Measurements from ENCODE around the gene ADCYAP1R1.

DNA sequence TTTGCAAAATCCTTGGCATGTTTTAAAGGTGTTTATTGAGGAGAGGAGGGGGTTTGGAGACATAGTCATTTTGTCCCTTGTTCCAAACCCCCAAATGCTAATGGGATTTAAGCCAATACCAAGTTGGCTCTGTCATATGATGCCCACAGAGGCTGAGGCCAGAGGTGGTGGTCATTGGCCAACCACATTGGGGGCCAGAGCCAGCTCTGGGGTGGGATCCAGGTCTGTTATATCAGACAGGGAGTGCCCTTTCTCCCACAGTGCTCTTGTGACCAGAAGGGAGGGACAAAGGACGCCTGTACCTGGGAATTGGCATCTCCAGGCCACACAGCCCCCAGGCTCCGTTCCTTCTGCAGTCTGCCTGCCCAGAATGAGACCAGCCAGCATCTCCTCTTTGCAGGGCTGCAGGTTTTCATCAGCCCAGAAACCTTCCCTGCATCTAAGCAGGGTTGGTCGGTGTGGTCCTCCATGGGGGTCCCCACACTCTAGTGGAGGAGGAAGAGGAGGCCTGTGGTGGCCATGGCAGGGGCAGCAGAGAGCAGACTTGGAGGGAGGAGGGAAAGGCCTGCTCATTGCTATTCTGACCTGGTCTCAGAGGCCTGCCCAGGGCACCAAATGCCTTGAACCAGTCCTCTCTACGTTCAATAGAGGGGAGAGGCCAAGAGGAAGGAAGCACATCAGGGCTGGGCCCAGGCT is 17.9 kb downstream of the ADCYAP1R1 start:
- TF ChIP-seq, protein P1, sequence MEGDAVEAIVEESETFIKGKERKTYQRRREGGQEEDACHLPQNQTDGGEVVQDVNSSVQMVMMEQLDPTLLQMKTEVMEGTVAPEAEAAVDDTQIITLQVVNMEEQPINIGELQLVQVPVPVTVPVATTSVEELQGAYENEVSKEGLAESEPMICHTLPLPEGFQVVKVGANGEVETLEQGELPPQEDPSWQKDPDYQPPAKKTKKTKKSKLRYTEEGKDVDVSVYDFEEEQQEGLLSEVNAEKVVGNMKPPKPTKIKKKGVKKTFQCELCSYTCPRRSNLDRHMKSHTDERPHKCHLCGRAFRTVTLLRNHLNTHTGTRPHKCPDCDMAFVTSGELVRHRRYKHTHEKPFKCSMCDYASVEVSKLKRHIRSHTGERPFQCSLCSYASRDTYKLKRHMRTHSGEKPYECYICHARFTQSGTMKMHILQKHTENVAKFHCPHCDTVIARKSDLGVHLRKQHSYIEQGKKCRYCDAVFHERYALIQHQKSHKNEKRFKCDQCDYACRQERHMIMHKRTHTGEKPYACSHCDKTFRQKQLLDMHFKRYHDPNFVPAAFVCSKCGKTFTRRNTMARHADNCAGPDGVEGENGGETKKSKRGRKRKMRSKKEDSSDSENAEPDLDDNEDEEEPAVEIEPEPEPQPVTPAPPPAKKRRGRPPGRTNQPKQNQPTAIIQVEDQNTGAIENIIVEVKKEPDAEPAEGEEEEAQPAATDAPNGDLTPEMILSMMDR (IDR thresholded peaks at IDR 0.05), result no peak
- no peak for TF ChIP-seq POLR2A (IDR thresholded peaks at IDR 0.05)

All from adrenal gland (tissue), 5 donors.